Naive B cell (primary cell): Measurements from ENCODE around the gene TLE3. TPM values are rescaled to one million over a fixed set of nuclear protein-coding genes. Genes with fewer than 3 reads are reported as not detected.

ENCODE experiments used
- ATAC-seq, 2 donors: fragments of 150-1000 bp; cut with Tn5 transposase; 2 replicates each; pipeline ENCODE4 v1.10.0; 2021; ENCODE audit warnings: low read depth in 2 of 2, mild to moderate bottlenecking in 2 of 2, moderate library complexity in 2 of 2
- DNase-seq: peaks from one replicate; pipeline ENCODE4 v3.0.0; 2022
- H3K27ac Mint-ChIP-seq, 6 donors: one replicate each; pipeline ENCODE4 v1.8.0; 2020 to 2022; ENCODE audit warnings: mild to moderate bottlenecking in 6 of 6, mixed read lengths in 6 of 6, moderate library complexity in 5 of 6, inconsistent platforms in 2 of 6
- H3K27me3 Mint-ChIP-seq, 3 donors: one replicate each; pipeline ENCODE4 v1.8.0; 2021 to 2022; ENCODE audit warnings: mixed read lengths in 3 of 3, mild to moderate bottlenecking in 1 of 3
- H3K36me3 Mint-ChIP-seq, 2 donors: one replicate each; pipeline ENCODE4 v1.8.0; 2020 to 2022; ENCODE audit warnings: mixed read lengths in 2 of 2, inconsistent platforms in 1 of 2, mild to moderate bottlenecking in 1 of 2
- H3K4me1 Mint-ChIP-seq, 3 donors: one replicate each; pipeline ENCODE4 v1.8.0; 2020 to 2022; ENCODE audit warnings: mixed read lengths in 3 of 3, inconsistent platforms in 1 of 3, mild to moderate bottlenecking in 1 of 3, moderate library complexity in 1 of 3
- H3K4me3 Mint-ChIP-seq, 8 donors: one replicate each; pipeline ENCODE4 v1.8.0; 2020 to 2022; ENCODE audit warnings: mild to moderate bottlenecking in 8 of 8, mixed read lengths in 8 of 8, moderate library complexity in 8 of 8, inconsistent platforms in 2 of 8
- H3K9me3 Mint-ChIP-seq, 7 donors: one replicate each; pipeline ENCODE4 v1.8.0; 2020 to 2022; ENCODE audit warnings: mixed read lengths in 7 of 7, mild to moderate bottlenecking in 5 of 7, inconsistent platforms in 2 of 7, moderate library complexity in 1 of 7
- polyA plus RNA-seq, 6 donors: library from polyadenylated mRNA; unstranded; fragments of 300-500 nt; fragmentation: Illumina TruSeq; gene quantifications; one replicate each; pipeline ENCODE4 v1.2.3, GENCODE V29; 2021; ENCODE audit warnings: low read depth in 6 of 6

TLE3 gene
- polyA plus RNA-seq, 6 donors from 2014 or later: 0.40 to 37.9 (median 15.8) TPM

- no peak for DNase-seq
- Mint-ChIP-seq H3K36me3 (peaks cover 0 to 27% of the 10 kb centered on the region in 2 donors), H3K27ac (peak overlapping the region in 2 of 6 donors; percentile 41 to 60), H3K4me1 (peaks cover 0 to 10% (median 6%) of the 10 kb centered on the region in 3 donors), H3K4me3 (no peak overlapping the region), H3K27me3 (no peaks in the 10 kb centered on the region), H3K9me3 (no peaks in the 10 kb centered on the region)
- ATAC-seq: no peak
Measured at GRCh38 chr15:70060214-70060992, 37.3 kb downstream of the TLE3 start.

DNA sequence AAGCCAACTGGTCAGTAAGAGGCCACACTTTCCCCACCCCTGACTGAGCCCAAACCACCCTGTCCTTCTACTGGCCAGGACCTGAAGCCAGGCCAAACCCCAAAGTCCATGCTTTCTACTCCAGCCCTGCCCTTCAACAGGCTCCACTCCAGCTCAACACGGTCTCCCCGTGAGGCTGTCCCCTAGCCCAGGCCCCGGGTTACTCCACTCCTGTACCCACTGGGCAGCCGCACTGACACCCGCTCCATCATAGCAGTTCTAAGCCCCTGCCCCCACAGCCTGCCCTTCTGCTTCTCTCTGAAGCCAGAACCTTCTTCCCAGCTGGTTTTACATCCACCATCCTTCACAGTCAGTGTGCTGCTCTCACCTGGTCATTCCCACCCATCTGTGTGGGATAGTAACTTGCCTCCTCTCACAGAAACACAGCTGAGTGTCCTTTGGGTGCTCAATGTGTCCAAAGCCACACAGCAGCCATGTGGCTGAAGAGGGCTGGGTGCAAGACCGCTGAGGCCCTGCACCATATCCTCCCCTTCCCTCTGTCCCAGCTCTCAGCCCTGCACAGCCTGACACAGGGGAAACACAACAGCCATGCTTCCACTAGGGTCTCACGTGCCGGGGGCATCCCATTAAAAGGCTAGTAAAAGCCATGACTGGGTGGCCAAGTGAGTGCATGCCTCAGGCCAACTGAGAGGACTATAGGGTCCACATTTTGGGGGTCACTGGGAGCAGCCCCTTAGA lies 38.1 kb downstream of the TLE3 start:
- Mint-ChIP-seq H3K4me3 (no peak overlapping the region), H3K9me3 (no peaks in the 10 kb centered on the region), H3K36me3 (peaks cover 0 to 34% of the 10 kb centered on the region in 2 donors), H3K27me3 (no peaks in the 10 kb centered on the region), H3K27ac (peak overlapping the region in 2 of 6 donors; percentile 59 to 82), H3K4me1 (peaks cover 0 to 10% (median 6%) of the 10 kb centered on the region in 3 donors)
- no peak for ATAC-seq
- DNase-seq: no peak

GRCh38 chr15:70058642-70059360 lies 38.9 kb downstream of the TLE3 start:
- Mint-ChIP-seq H3K36me3 (peaks cover 0 to 43% of the 10 kb centered on the region in 2 donors), H3K4me1 (peaks cover 0 to 10% (median 6%) of the 10 kb centered on the region in 3 donors), H3K27me3 (no peaks in the 10 kb centered on the region), H3K9me3 (no peaks in the 10 kb centered on the region), H3K27ac (peak overlapping the region in 1 of 6 donors; percentile 5), H3K4me3 (peak overlapping the region in 1 of 8 donors; percentile 2)
- DNase-seq: no peak
- no peak for ATAC-seq

DNA sequence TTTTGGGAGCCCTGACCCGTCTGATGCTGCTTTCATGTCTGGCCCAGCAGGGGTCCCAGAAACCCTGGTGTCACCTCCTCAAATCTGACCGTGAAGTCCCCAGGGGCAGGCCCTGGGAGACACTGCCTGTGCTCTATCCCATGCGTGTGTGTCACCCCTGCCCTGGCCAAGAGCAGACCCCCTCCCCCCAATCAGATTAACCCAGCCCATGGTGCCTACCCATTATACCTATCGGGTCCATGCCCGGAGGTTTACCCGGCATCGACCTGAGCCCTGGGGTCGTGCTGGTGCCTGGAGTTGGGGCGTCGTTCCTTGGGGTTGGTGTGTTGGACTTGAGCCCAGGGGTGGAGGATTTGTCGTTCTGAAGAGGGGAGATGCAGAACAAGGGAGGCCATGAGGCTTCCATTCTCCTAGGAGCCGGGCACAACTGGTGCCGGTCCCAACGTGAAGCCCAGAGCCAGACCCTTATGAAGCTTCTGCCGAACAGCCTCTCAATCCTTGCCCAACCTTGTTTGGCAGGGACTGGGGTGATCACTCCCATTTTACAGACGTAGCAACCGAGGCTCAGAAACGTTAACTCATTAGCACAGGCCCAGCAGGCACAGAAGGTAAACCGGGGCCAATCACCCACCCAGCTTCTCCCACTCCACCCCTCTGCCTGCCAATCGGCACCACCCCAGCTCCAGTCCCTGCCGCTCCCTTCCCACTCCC lies 39.6 kb downstream of the TLE3 start:
- Mint-ChIP-seq H3K4me1 (peaks cover 0 to 10% (median 6%) of the 10 kb centered on the region in 3 donors), H3K27me3 (no peaks in the 10 kb centered on the region), H3K4me3 (peak overlapping the region in 1 of 8 donors; percentile 33), H3K9me3 (no peaks in the 10 kb centered on the region), H3K27ac (no peak overlapping the region), H3K36me3 (peaks cover 0 to 50% of the 10 kb centered on the region in 2 donors)
- DNase-seq (no peak), ATAC-seq (no peak)

GRCh38 chr15:70056091-70056680 lies 41.5 kb downstream of the TLE3 start:
- no peak for ATAC-seq
- Mint-ChIP-seq H3K36me3 (peaks cover 0 to 59% of the 10 kb centered on the region in 2 donors), H3K27ac (peak overlapping the region in 1 of 6 donors; percentile 51), H3K4me3 (no peak overlapping the region), H3K4me1 (peaks cover 0 to 13% (median 6%) of the 10 kb centered on the region in 3 donors), H3K27me3 (no peaks in the 10 kb centered on the region), H3K9me3 (no peaks in the 10 kb centered on the region)
- DNase-seq: no peak

GRCh38 chr15:70055601-70056051 lies 42.1 kb downstream of the TLE3 start:
- H3K27ac Mint-ChIP-seq: peak overlapping the region in 3 of 6 donors; percentile 47 to 66 (median 61)
- peaks cover under 1 to 64% of the 10 kb centered on the region in 2 donors for H3K36me3 Mint-ChIP-seq
- no peaks in the 10 kb centered on the region for H3K9me3 Mint-ChIP-seq
- ATAC-seq (no peak), DNase-seq (no peak)
- peaks cover 0 to 13% (median 6%) of the 10 kb centered on the region in 3 donors for H3K4me1 Mint-ChIP-seq
- no peaks in the 10 kb centered on the region for H3K27me3 Mint-ChIP-seq
- H3K4me3 Mint-ChIP-seq: no peak overlapping the region

DNA sequence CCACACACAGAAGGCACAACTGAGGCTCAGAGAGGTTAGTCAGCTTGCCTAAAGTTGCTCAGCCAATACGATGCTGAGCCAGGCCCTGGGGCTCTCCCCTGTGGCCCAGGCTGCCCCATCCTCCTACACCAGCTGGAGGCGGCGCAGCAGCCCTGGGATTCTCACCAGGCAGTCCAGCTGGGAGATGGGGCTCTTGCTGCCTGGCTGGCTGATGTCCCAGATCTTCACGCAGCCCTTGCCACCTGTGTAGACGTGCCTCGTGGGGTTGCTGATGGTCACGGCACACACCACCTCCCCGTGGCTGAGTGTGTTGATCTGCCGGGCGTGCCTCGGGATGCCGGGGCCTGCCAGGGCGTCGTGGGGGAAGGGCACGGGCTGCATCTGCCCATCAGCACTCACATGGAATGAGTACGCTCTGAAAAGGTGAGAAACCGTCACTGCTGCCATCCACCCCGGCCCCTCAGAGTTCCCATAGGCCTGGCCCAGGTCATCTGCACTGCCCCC lies 42.8 kb downstream of the TLE3 start:
- H3K4me3 Mint-ChIP-seq: no peak overlapping the region
- no peaks in the 10 kb centered on the region for H3K27me3 Mint-ChIP-seq
- H3K27ac Mint-ChIP-seq: peak overlapping the region in 2 of 6 donors; percentile 59 to 66
- H3K36me3 Mint-ChIP-seq: peaks cover 8 to 67% of the 10 kb centered on the region in 2 donors
- no peaks in the 10 kb centered on the region for H3K9me3 Mint-ChIP-seq
- no peak for ATAC-seq
- DNase-seq: no peak
- H3K4me1 Mint-ChIP-seq: peaks cover 0 to 12% (median 6%) of the 10 kb centered on the region in 3 donors

DNA sequence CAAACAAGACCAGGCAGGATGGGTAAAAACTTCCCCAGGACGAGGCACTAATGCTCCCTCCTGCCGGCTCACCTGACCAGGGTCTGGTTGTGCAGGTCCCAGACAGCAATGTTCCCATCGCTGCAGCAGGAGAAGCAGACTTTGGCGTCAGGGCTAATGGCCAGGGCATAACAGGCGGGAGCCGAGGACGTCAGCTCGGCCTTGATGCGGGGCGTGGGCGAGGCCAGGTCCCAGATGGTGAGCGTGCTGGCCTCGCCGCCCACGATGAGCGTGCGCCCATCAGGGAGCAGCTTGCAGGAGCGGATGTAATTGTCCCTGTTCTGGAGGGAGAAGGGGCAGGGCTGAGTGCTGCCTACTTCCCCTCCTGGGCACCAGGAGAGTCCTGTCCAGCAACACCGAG lies 43.4 kb downstream of the TLE3 start:
- no peaks in the 10 kb centered on the region for H3K9me3 Mint-ChIP-seq
- H3K36me3 Mint-ChIP-seq: peaks cover 9 to 67% of the 10 kb centered on the region in 2 donors
- H3K27me3 Mint-ChIP-seq: no peaks in the 10 kb centered on the region

GRCh38 chr15:70053716-70054229 lies 43.9 kb downstream of the TLE3 start:
- Mint-ChIP-seq H3K4me3 (no peak overlapping the region), H3K4me1 (peaks cover 0 to 3% (median 0%) of the 10 kb centered on the region in 3 donors), H3K9me3 (no peaks in the 10 kb centered on the region), H3K36me3 (peaks cover 9 to 67% of the 10 kb centered on the region in 2 donors), H3K27ac (peak overlapping the region in 3 of 6 donors; percentile 50 to 85 (median 85)), H3K27me3 (no peaks in the 10 kb centered on the region)
- ATAC-seq (no peak), DNase-seq (no peak)

More for the DNA sequence above, 43.4 kb downstream of the TLE3 start:
- Mint-ChIP-seq H3K4me3 (no peak overlapping the region), H3K4me1 (peaks cover 0 to 6% (median under 1%) of the 10 kb centered on the region in 3 donors), H3K27ac (no peak overlapping the region)
- ATAC-seq: no peak
- no peak for DNase-seq

DNA sequence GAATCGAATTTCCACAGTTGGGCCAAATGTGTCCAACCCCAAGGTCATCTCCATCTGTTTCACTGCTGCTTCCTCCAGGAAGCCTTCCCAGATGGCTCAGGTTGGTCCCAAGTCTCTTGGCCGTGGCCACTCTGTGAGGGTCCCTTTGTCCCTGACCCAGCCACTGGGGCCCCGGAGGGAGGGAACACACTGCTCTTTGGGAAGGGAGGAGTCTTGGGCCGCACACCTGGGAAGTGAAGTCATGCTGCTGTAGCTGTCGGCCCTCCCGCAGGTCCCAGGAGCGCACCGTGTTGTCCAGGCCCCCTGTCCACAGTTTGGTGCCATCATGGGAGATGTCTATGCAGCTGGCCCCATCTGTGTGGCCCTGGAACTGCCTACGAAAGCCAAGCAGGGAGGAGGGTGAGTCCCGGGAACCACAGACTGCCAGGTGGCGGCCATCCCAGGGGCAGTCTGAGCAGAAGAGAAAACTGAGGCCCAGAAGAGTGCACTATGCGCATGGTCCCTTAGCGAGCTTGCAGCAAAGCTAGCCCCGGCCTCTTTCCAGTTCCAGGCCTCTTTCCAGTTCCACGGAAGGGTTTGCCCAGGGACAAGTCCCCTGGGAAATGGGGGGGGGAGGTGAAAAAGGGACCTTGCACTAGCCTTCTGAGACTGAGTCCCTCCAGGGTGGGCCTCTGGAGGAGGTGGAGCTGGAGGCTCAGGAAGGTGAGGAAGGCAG lies 44.6 kb downstream of the TLE3 start:
- Mint-ChIP-seq H3K36me3 (peaks cover 9 to 65% of the 10 kb centered on the region in 2 donors), H3K27me3 (no peaks in the 10 kb centered on the region)

DNA sequence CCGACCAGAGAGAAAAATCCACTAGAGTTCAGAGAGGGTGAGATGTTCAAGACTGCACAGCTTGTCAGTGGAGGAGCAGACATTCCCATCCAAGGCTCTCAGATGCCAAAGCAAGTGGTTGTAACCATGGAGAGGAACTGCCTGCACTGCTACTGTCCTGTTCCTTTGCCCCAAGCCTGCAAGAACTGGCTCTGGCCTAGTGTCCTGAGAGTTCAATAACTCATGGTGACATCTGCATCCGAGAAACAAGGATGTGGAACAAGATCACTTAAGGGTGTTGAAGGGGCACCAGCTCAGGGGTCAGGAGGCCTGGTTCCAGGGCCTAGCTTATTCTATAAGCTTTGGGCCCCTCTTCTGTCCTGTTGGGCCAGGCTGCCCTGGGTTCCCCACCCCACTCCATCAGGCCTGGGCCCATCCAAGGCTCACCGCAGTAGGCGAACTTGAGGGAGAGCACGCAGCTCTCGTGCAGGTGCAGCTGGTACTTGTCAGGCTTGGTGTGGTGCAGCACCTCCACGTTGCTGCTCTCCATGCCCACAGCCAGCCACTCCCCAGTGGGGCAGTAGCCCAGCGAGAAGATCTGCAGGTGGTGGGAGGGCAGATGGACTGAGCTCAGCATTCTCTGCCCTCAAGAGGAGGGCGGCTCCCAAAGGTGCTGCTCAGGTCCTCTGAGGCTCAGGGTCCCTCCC lies 45.6 kb downstream of the TLE3 start:
- H3K36me3 Mint-ChIP-seq: peaks cover 9 to 60% of the 10 kb centered on the region in 2 donors
- H3K9me3 Mint-ChIP-seq: no peaks in the 10 kb centered on the region
- H3K27ac Mint-ChIP-seq: peak overlapping the region in 2 of 6 donors; percentile 9 to 60
- no peak for ATAC-seq
- no peak overlapping the region for H3K4me3 Mint-ChIP-seq
- H3K27me3 Mint-ChIP-seq: no peaks in the 10 kb centered on the region
- H3K4me1 Mint-ChIP-seq: peaks cover 0 to 3% (median 2%) of the 10 kb centered on the region in 3 donors
- no peak for DNase-seq

More for the DNA sequence above, 44.6 kb downstream of the TLE3 start:
- H3K4me1 Mint-ChIP-seq: peaks cover 0 to 3% (median 2%) of the 10 kb centered on the region in 3 donors
- H3K27ac Mint-ChIP-seq: peak overlapping the region in 3 of 6 donors; percentile 50 to 85 (median 85)
- H3K4me3 Mint-ChIP-seq: peak overlapping the region in 1 of 8 donors; percentile 25
- DNase-seq (no peak), ATAC-seq (no peak)
- H3K9me3 Mint-ChIP-seq: no peaks in the 10 kb centered on the region
